Measurements from ENCODE around the gene PRDM16. TPM values are rescaled to one million over a fixed set of nuclear protein-coding genes. Genes with fewer than 3 reads are reported as not detected.

PRDM16 gene
- total RNA-seq, 1 donor from 2014 or later: 84.2 TPM

DNA sequence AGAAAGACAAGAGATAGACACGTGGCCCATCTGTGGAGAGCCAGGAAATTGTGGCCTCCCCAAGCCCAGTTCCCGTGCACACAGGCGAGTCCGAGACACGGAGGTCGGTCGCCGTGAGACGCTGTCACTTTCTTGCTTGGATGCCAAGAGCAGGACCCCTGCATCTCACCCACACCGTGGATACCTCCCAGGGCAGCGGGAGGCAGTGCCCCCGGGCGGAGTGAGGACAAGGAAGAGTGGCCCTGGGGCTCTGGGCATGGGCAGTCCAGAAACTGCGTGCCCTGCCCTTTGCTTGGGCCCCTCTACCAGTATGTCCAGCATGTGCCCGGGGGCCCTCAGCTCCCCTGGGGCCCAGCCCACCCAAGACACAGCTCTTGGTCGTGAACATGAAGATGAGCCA lies 360.8 kb downstream of the PRDM16 start:
- no peaks in the 10 kb centered on the region for H3K9me3 ChIP-seq
- intact Hi-C loops (cut with DNase I): loop anchor here (5.0 to 10.0 kb wide), 2 partner anchors 607 to 1015 kb away; partner anchors contain the start of gene PEX10
- no peak for DNase-seq (ENCODE audit: low spot score in 2 of 2)
- TF ChIP-seq CTCF (IDR thresholded peaks at IDR 0.05): no peak
- H3K27ac ChIP-seq: no peak overlapping the region
- H3K4me3 ChIP-seq: no peak overlapping the region
- H3K27me3 ChIP-seq: no peaks in the 10 kb centered on the region
- H3K36me3 ChIP-seq: peaks cover 82 to 85% of the 10 kb centered on the region in 2 donors
- peaks cover 0 to under 1% of the 10 kb centered on the region in 2 donors for H3K4me1 ChIP-seq

DNA sequence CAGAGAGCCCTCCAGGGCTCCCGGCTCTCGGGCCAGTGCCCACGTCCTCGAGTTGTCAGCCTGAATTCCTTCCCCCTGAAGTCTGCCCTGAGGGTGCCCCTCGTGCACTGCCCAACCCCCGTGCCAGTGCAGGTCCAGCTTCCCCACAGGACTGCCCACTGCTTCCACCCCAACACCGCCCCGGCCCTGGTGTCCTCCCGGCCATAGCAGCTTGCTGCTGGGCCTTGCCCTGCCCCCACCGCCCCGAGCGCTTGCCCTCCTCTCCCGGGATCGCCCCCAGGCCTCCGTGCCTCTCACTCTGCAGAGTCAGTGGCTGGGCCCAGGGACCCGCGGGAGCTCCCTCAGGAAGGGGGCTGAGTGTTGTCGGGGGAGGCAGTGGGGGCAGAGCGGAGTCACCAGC lies 361.4 kb downstream of the PRDM16 start:
- H3K36me3 ChIP-seq: peaks cover 82 to 87% of the 10 kb centered on the region in 2 donors
- intact Hi-C loops (cut with DNase I): no loop called here
- no peak for DNase-seq (ENCODE audit: low spot score in 2 of 2)

DNA sequence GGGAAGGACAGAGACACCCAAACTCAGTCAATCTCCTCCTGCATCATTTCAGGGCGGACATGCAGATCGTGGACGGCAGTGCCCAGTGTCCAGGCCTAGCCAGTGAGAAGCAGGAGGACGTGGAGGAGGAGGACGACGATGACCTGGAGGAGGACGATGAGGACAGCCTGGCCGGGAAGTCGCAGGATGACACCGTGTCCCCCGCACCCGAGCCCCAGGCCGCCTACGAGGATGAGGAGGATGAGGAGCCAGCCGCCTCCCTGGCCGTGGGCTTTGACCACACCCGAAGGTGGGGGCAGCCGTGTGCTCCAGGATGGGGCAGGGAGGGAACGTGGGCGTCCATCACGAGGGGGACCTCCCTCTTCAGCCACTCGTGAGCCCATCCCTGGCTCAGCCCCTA lies 361.8 kb downstream of the PRDM16 start:
- TF ChIP-seq CTCF (IDR thresholded peaks at IDR 0.05): no peak
- H3K4me1 ChIP-seq: no peaks in the 10 kb centered on the region
- no peaks in the 10 kb centered on the region for H3K27me3 ChIP-seq
- no peaks in the 10 kb centered on the region for H3K9me3 ChIP-seq
- no peak overlapping the region for H3K27ac ChIP-seq
- no peak for DNase-seq (ENCODE audit: low spot score in 2 of 2)
- H3K36me3 ChIP-seq: peaks cover 81 to 87% of the 10 kb centered on the region in 2 donors
- H3K4me3 ChIP-seq: no peak overlapping the region
- intact Hi-C loops (cut with DNase I): no loop called here

More for the DNA sequence above, 361.4 kb downstream of the PRDM16 start:
- H3K4me3 ChIP-seq: no peak overlapping the region
- no peaks in the 10 kb centered on the region for H3K27me3 ChIP-seq
- no peaks in the 10 kb centered on the region for H3K9me3 ChIP-seq
- TF ChIP-seq CTCF (IDR thresholded peaks at IDR 0.05): no peak
- H3K27ac ChIP-seq: no peak overlapping the region
- no peaks in the 10 kb centered on the region for H3K4me1 ChIP-seq

GRCh38 chr1:3431266-3431665 lies 362.3 kb downstream of the PRDM16 start:
- no peak overlapping the region for H3K27ac ChIP-seq

GRCh38 chr1:3431686-3432085 lies 362.7 kb downstream of the PRDM16 start:
- DNase-seq (ENCODE audit: low spot score in 2 of 2): no peak
- no peak for TF ChIP-seq CTCF (IDR thresholded peaks at IDR 0.05)
- Histone ChIP-seq H3K4me1 (no peaks in the 10 kb centered on the region), H3K9me3 (no peaks in the 10 kb centered on the region), H3K27me3 (no peaks in the 10 kb centered on the region), H3K36me3 (peaks cover 72 to 80% of the 10 kb centered on the region in 2 donors), H3K27ac (no peak overlapping the region), H3K4me3 (no peak overlapping the region)
- intact Hi-C loops (cut with DNase I): no loop called here

More at GRCh38 chr1:3431266-3431665, 362.3 kb downstream of the PRDM16 start:
- Histone ChIP-seq H3K4me3 (no peak overlapping the region), H3K4me1 (no peaks in the 10 kb centered on the region), H3K27me3 (no peaks in the 10 kb centered on the region), H3K36me3 (peaks cover 76 to 84% of the 10 kb centered on the region in 2 donors), H3K9me3 (no peaks in the 10 kb centered on the region)
- TF ChIP-seq CTCF (IDR thresholded peaks at IDR 0.05): no peak
- intact Hi-C loops (cut with DNase I): no loop called here
- no peak for DNase-seq (ENCODE audit: low spot score in 2 of 2)

- no peaks in the 10 kb centered on the region for H3K27me3 ChIP-seq
- H3K27ac ChIP-seq: no peak overlapping the region
- intact Hi-C loops (cut with DNase I): no loop called here
- no peak overlapping the region for H3K4me3 ChIP-seq
- peaks cover 66 to 74% of the 10 kb centered on the region in 2 donors for H3K36me3 ChIP-seq
- H3K9me3 ChIP-seq: no peaks in the 10 kb centered on the region
- no peaks in the 10 kb centered on the region for H3K4me1 ChIP-seq
- no peak for TF ChIP-seq CTCF (IDR thresholded peaks at IDR 0.05)
- DNase-seq (ENCODE audit: low spot score in 2 of 2): no peak
Measured at GRCh38 chr1:3432306-3432705, 363.3 kb downstream of the PRDM16 start.

Measured in ascending aorta (tissue), 2 donors.